Smooth muscle cell of the brain vasculature (primary cell): Measurements from ENCODE around the gene CACNA2D1.

ENCODE experiments used
- DNase-seq: peaks from one replicate; pipeline ENCODE4 v3.0.0-alpha.2; 2012; ENCODE audit warnings: low read depth, low spot score

The CACNA2D1 gene

GRCh38 chr7:82122275-82122674 lies 321.3 kb downstream of the CACNA2D1 start:
- no peak for DNase-seq

GRCh38 chr7:82114237-82114636 lies 329.3 kb downstream of the CACNA2D1 start:
- DNase-seq = no peak

GRCh38 chr7:82110146-82110840 lies 333.3 kb downstream of the CACNA2D1 start:
- DNase-seq = no peak

DNA sequence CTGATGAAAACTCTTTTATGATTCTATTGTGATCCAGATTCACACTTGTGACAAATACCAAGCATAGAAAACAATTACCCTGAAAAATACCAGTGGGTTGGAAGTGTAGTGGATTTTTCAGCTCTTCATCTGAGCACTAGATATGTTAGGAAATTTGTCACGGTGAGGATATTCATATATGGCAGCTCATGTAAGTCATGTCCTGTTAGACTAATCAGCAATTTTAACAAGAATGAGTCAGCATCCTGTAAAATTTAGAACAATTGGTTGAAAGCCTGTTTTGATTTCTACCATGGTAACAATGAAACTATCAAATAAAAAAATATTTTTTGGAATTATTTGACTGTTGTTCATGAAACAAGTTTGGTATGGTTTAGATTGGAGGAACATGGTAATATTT lies 334.3 kb downstream of the CACNA2D1 start:
- DNase-seq = no peak

- DNase-seq = no peak
Observed at GRCh38 chr7:82106201-82106600, 337.4 kb downstream of the CACNA2D1 start.

- DNase-seq = peak; percentile 15
Observed at GRCh38 chr7:82105463-82105862, 338.1 kb downstream of the CACNA2D1 start.

DNA sequence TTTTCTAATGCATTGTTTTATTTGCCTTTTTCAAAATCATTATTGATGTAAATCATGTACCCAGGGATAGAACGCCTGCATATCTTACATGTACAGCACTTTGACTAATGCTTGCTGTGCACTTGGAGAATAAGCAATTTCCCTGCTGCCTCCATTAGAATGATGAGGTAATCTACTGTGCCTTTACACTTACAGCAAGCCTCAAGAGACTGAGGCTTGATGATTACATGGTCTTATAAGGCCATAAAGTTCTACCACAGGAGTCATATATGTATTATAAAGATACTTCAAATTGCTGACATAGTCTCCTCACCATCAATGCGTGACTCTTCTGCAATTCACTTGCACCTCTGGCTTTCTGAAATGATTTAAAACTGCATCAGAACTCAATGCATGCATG lies 345.2 kb downstream of the CACNA2D1 start:
- DNase-seq = no peak

- no peak for DNase-seq
Observed at GRCh38 chr7:82091126-82091684, 352.4 kb downstream of the CACNA2D1 start.

DNA sequence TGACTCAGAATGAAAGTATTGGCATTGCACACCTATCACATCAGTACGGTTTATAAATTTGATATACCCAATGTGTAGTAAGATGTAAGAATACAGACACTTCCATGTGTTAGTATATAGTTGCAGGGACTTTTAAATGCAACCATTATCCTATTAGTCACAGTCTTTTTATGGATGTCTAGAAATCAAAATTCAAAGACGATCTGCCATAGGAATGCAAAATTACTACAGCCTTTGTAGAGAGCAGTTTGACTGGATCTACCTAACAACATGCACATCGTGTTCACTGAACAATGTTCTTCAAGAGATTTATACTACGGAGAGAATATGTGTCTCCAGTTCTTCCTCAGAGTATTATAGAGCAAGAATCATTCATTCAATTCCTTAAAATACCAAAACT lies 356.5 kb downstream of the CACNA2D1 start:
- DNase-seq = no peak

DNA sequence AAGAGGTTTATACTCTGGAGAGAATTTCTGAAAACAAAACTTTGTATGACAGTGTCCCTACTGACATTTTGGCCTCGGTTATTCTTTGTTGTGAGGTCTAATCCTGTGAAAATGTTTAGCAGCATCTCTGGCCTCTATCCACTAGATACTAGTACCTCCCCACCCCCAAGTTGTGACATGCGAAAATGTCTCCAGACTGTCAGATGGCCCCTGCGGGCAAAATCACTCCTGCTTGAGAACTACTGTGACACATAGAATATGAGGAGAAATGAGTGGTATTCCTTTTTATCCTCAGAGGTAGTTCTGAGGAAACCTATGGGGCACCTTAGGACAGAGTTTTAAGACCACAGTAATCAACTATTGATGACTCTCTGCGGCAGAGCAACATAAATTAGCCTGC lies 358.5 kb downstream of the CACNA2D1 start:
- no peak for DNase-seq

DNA sequence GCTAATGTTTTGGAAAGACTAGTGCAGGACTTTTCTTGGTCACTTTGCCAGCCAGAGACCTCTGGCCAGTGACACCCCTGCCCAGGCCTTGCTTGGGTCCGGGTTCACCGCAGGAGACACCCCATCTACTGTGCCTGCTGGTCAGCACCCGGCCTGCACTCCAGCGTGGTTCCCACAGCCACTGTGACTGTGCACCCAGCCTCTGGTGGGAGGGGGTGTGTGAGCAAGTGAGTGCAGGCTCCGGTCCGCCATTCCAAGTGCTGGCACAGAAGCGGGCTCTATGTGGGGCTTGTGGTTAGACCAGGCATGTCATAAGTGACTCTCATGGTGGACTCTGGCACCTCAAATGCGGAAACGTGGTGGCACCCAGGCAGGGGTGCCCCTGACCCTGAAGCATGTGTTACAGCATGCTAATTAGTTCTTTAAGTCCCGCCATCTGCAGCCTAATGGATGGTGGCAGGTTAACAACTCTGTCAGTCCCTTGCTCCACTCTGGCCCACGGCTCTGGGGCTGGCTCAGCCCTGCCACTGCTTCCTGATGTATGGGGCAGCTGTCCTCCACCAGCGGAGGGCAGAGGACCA lies 361.8 kb downstream of the CACNA2D1 start:
- no peak for DNase-seq

GRCh38 chr7:82080254-82080927 lies 363.2 kb downstream of the CACNA2D1 start:
- DNase-seq = no peak

DNA sequence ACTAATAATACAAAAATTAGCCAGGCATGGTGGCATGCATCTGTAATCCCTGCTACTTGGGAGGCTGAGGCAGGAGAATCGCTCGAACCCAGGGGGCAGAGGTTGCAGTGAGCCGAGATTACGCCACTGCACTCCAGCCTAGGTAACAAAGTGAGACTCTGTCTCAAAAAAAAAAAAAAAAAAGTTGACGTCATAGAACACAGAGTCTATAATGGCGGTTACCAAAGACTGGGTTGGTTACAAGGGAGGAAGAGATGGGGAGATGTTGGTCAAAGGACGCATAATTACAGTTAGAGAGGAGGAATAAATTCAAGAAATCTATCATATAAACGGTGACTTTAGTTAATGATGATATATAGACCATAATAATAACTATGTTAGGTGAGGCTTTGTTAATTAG lies 364.1 kb downstream of the CACNA2D1 start:
- DNase-seq = no peak

DNA sequence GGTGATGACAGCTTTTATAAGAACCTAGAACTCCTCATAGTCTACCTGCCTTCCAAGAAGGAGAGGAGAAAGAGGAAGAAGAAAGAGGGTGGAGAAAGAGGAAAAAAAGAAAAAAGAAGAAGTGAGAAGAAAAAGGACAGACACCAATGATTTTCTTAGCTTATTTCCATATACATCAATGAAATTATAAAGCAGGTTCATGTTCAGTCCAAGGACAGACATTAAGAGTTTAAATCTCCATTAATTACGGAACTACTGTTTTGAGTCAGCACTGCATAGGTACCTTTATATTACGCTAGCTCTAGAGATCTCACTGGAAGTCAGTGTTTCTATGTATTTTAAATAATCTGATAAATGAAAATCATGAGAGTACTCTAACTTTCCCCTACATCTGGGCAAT lies 364.8 kb downstream of the CACNA2D1 start:
- DNase-seq = no peak

DNA sequence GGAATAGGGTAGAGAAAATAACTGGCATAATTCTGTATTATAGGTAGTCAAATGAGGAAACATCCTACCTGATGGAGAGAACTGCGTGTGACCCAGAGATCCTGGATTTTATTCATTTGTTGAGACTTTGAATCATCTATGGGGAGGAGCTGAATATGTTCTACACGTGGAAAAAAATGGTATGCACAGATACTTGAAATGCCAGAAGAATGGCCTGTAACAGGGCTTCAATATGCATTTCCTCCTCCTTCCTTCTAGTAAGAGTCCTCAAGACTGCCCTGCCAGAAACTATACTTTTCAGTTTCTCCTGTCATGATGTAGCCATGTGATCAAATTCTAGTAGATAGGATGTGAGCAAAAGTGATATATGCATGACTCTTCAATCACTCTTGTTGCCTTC lies 372.1 kb downstream of the CACNA2D1 start:
- DNase-seq = no peak

DNA sequence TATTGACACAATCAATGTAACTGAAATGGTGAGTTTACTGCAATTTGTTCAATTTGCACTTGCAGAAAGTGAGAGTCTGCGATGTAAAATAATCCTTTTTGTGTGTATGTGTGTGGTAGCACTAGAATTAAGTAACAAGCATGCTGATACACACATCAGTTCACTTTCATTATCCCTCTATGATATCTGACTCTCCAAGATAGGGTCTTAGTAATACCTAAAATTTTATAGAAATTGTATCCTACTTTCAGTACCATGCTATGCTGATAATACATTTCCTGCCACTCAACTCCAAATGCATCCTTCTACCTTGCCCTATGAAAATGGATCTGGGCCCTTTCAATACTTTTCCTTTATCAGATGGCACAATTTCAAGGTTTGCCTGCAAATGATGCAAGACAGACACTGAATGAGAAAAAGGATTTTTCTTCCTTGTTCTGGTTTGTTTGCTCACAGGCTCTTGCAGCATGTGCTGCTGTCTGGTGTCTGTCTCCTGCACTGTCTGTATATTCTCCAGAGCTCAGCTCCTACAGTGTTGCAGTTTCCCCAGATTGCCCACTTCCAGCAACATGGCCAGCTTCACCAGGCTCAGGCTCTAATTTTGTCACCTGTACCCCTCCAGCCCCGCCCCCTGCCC lies 375.8 kb downstream of the CACNA2D1 start:
- DNase-seq = no peak

DNA sequence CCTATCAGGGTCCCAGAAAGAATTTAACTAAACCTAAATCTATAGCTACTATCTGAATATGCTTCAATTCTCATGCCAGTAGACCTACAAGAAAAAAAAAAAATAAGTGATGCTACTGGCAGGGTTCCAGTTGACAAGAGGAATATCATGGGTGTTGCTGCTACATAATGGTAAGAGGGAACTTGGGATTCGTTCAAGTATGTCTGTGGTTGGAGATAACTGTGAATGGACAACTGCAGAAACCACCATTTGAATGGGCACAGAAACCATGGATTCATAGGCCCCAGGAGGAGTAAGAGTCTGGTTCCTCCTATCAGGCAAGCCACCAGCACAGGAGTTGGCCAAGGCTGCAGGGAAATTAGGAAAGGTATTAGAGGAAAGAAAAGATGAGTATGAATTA lies 386.1 kb downstream of the CACNA2D1 start:
- DNase-seq = no peak

DNA sequence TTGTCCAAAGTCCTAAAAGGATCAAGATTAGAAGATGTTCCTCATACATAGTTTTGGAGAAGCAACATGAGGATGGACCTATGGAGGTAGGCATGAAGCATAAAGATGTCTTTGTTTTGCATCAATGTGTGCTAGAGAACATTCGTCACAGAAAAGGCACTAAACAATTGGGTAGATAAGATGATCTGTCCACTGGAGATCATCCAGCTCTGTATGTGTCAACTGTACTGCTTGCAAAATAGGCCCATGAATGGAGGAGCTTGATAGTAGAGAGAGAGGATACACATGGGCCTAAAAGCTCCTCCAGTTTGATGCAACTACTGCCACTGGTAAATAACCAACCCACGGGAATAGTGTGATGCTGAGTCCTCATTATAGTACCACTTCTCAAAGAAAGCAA lies 387.3 kb downstream of the CACNA2D1 start:
- DNase-seq = no peak

DNA sequence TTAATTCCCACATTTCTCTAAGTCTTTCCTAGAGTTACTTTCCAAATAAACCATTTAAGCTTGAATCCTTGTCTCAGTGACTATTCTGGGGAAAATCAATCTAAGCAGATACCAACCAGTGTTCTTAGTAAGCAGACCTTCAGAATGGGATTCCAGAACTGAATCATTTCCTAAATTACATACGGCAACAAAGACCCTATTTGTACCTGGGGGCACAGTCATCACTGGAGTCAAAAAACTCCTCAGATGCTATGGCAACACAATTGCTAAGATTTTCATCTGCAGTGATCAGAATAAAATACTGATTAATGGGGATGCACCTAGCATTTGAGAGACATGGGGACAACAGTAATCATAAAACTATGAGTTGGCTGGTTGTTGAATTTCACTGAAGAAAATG lies 389.0 kb downstream of the CACNA2D1 start:
- no peak for DNase-seq

DNA sequence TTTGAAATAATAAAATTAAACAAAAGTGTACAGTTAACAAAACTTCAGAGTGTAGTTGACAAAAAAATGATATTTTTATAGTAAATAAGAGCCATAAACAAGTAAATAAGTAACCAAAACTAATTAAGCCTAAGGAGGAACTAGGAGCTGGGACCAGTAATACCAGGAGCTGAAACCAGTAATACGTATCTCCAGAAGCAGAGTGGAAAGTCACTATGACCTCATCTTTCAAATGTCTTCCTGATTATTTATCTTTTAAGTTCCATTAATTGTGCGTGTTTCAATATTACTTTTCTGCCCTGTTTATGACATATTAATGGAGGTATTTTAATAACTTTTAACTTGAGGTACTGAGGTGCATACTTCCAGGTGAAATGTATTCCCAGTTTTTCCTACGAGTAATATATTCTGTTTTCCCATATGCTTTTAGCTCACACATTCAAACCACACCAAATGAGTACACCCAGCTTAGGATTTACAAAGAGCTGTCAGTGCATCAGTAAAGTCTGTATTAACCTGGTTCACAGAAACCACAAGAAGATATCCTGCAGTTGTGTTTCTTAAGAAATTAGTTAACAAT lies 390.0 kb downstream of the CACNA2D1 start:
- no peak for DNase-seq

- no peak for DNase-seq
Observed at GRCh38 chr7:82051601-82052000, 392.0 kb downstream of the CACNA2D1 start.

- DNase-seq = no peak
Observed at GRCh38 chr7:82050792-82051191, 392.8 kb downstream of the CACNA2D1 start.
